RKO (cell line): ENCODE results near the gene CATSPERD.

Experiments used
- DNase-seq: peaks from one replicate; pipeline ENCODE4 v3.0.0-alpha.2; 2016; ENCODE audit warnings: low spot score

Gene CATSPERD

GRCh38 chr19:5785423-5785822 is 65.0 kb downstream of the CATSPERD start:
- DNase-seq: no peak

GRCh38 chr19:5786593-5787408 is 66.4 kb downstream of the CATSPERD start:
- DNase-seq: no peak

GRCh38 chr19:5787409-5788182 is 67.2 kb downstream of the CATSPERD start:
- DNase-seq: no peak

- no peak for DNase-seq
Measured at GRCh38 chr19:5788422-5788821, 68.0 kb downstream of the CATSPERD start.

- DNase-seq: no peak
Measured at GRCh38 chr19:5789351-5789761, 68.9 kb downstream of the CATSPERD start.

- no peak for DNase-seq
Measured at GRCh38 chr19:5789886-5790558, 69.6 kb downstream of the CATSPERD start.

- DNase-seq: peak; percentile 98
Measured at GRCh38 chr19:5790559-5791520, 70.4 kb downstream of the CATSPERD start, which contains the start of gene DUS3L. DUS3L (minus strand) TSS chr19:5791163; CDS start chr19:5791141, 22 bp downstream.

- no peak for DNase-seq
Measured at GRCh38 chr19:5792224-5792623, 71.8 kb downstream of the CATSPERD start.

- no peak for DNase-seq
Measured at GRCh38 chr19:5793188-5793587, 72.8 kb downstream of the CATSPERD start.

- no peak for DNase-seq
Measured at GRCh38 chr19:5795382-5795919, 75.0 kb downstream of the CATSPERD start.

GRCh38 chr19:5798244-5798643 is 77.8 kb downstream of the CATSPERD start:
- DNase-seq: no peak

- no peak for DNase-seq
Measured at GRCh38 chr19:5799247-5800241, 79.1 kb downstream of the CATSPERD start.

- DNase-seq: no peak
Measured at GRCh38 chr19:5800361-5801270, 80.2 kb downstream of the CATSPERD start.

GRCh38 chr19:5801796-5802619 is 81.6 kb downstream of the CATSPERD start:
- no peak for DNase-seq

- DNase-seq: peak; percentile 51
Measured at GRCh38 chr19:5803441-5803751, 83.0 kb downstream of the CATSPERD start.

GRCh38 chr19:5803752-5804515 is 83.5 kb downstream of the CATSPERD start:
- peak; percentile 91 for DNase-seq
